GM18870 (cell line): ENCODE measurements around the gene DHRS9.
"Not testable (repeated sequence)": the region's sequence is repeated elsewhere in the genome, so short reads cannot be mapped to it uniquely, and the experiment has no call there.

Source experiments
- ATAC-seq: cut with Tn5 transposase; IDR thresholded peaks from one replicate; pipeline ENCODE4 v1.9.1; 2021; ENCODE audit warnings: moderate library complexity; ENCODE audit not compliant: unreplicated experiment

The DHRS9 gene

DNA sequence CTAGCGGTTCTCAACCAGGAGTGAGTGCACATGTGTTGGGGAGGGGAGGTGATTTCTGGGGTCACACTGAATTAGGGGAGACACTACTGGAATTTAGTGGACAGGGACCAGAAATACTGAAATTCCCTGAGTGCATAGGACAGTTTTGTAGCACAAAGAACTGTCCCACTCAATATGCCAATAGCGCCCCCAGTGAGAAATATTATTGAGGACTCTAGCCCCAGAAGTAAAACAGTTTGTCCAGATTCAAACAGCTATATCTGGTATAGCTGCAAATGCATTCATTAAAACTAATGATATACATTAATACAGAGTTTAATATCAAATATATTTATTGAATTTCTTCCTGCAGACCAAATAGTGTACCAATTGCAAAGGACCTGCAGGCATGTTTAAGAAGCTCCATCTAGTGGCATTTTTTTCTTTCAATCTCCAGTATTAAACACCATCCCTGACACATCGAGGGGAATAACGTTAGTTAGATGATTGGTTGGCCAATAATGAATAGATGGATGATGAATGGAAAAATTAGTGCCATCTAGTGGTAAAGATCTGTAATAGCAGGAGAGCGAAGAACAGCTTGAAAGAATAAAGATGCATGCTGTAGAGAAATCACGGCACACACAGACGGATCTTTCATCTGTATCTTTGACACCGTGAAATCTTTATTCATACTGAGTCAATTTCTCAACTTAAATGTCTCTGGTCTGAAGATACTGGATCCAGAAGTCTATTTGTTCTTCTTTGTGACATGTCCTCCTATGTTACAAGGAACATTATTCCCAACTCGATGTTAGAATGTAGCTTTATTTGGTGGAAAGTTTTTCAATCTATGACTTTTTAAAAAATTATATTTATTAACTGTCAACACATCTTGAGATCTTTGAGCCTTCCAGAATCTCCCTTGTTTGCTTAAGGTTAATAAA is 62.5 kb downstream of the DHRS9 start:
- ATAC-seq = peak; percentile 87

DNA sequence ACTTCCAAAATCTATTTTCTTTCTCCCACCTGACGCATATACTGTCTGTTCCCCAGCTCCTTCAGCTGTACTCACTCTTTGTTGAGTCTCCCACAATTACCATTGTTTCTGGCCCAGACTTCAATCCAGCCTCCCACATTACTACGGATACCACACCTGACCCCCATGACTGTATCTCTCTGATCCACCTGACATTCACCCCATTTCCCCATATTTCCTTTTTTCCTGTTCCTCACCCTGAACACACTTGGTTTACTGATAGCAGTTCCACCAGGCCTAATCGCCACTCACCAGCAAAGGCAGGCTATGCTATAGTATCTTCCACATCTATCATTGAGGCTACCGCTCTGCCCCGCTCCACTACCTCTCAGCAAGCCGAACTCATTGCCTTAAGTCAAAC is 64.9 kb downstream of the DHRS9 start:
- not testable (repeated sequence) for ATAC-seq

DNA sequence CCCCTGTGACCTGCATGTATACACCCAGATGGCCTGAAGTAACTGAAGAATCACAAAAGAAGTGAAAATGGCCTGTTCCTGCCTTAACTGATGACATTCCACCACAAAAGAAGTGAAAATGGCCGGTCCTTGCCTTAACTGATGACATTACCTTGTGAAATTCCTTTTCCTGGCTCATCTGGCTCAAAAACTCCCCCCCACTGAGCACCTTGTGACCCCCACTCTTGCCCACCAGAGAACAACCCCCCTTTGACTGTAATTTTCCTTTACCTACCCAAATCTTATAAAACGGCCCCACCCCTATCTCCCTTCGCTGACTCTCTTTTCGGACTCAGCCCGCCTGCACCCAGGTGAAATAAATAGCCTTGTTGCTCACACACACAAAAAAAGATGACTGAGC is 67.1 kb downstream of the DHRS9 start:
- ATAC-seq = not testable (repeated sequence)

DNA sequence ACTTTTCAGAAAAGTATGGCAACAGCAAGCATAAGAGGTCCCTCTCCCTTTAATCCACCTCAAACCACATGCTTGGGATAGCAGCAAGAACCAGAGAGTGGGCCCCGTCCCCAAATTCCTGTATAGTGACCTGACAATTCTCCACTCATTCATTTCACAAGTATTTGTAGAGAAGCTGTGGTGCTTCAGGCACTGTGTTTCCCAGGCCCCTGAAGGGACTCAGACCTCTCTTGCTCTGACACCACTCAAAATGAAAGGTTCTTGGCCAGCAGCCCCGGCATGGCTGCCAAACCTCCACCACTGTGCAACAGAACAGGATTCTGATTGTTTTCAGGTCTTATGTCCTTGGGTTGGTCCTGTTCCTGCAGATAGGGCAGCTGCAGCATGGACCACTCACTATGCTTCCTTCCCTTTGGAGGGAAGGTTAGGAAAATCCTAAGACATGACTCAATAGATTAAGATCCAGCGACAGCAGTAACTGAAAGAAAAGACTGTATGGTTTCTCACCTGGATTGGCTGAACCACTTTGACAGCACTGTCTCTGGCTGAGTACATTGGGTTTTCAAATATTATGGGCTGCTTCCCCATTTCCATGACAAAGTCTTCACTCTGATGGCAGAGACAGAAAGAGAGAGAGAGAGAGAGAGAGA is 67.6 kb downstream of the DHRS9 start:
- ATAC-seq = no peak

DNA sequence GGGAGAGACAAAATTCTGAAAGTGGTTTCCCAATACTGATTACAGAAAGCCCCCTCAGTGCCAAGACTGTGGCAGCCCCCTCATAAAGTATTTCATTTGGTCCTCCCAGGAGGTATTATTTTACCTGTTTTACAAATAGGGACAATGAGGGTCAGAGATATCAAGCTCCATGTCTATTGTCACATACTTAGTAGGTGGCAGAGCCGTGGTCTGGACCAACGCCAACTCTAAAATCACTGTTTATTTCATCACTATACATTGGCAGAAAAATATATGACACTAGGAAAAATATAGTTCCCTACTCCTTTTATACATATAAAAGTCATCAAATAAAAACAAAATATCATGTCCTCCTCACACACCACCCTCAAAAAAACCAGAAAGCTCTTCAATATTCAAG is 68.6 kb downstream of the DHRS9 start:
- ATAC-seq = no peak

DNA sequence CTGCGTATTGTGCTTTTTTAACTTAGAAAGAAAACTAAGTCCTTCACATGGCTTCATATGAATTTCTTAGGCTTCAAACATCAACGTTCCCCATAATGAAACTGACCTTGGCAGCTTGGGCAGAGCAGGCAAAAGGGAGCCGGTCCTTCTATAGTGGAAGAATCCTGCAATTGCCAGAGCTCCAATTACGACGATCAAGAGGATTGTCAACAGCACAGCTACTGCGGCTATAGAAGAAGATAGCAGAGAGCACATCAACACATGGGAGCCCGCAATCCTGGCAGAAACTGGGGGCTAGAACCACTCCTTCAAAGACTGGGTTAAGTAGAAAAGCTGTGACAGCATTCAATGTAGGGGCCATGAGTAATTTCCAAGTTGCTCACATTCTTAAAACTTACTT is 69.8 kb downstream of the DHRS9 start:
- ATAC-seq = no peak

DNA sequence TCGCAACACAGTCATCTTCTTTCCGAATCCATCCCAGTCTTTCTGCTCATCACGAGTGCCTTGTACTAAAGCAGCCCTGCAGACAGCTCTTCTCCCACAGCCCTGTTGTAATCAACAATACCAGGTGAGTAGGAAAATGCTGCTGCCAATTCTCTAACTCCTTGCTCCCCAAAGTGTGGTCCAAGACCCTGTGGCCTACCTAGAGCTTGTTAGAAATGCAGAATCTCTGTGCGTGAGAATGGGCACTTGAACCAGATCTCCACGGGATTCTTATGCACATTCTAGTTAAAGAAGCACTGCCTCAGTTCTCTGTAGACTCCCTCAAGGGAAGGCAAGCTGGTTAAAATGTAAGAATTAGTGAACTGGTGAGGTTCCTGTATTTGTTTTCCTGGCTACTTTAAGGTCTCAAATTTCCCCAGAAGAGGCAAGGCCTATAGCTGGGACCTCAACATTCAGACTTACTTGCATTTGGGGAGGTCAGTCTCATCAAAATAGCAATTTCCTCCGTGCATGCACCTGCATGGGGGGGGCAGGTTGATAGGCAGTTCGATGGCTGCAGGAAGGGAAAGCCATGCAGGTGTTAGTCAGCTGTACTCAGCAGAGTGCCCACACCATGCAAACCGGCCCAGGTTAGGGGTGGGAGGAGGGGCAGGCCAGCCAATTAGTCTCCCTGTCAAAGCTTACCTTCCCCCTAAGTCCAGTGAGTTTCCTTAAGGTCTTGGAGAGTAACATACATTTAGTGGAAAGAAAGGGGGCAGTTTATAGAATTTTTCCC is 70.8 kb downstream of the DHRS9 start:
- no peak for ATAC-seq

DNA sequence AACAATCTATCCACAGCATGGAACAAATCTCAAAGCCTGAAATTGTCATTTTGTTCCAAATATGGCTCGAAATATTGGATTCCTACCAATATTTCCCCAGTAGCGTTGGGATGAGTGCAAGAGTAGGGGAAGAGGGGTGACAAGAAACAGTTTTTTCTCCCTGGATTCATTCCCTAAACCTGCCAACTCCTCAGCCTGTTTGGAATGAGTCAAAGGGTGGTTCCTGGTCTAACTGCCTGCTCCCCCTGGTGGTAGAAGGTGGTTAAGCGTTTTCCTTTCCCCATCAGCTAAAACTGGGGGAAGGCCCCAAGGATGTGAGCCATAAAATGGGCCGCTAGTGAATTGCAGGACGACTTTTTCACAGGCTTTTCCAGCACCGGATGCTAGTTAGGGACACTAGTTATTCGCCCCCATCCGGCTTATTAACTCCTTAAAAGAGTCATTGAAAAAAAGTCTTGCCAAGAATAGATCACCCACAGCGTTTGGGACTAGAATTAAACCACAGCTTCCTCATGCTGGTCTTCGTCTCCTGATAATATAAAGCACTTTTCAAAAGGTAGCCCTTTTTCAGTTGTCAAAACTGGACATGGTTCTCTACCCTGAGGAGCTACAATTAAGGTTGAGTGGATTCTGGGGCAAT is 72.5 kb downstream of the DHRS9 start:
- ATAC-seq = no peak

DNA sequence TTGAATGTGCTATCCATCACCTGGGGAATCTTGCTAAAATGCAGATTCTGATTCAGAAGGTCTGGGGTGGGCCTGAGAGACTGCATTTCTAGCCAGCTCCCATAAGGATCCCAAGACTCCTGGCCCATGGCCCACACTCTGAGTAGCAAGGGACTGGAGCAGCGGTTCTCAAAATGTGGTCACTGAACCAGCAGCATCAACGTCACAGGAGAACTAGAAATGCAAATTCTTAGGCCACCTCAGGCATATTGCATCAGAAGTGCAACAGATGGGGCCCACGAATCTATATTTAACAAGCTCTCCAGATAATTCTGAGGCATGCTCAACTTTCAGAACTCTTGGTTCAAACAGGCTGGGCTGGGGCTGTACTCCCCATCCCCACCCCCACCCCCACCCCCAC is 74.6 kb downstream of the DHRS9 start:
- ATAC-seq = no peak
